Suprapubic skin (tissue), 4 donors: ENCODE measurements around the gene MYO10. TPM values are rescaled to one million over a fixed set of nuclear protein-coding genes. Genes with fewer than 3 reads are reported as not detected.
"Not testable (repeated sequence)": the region's sequence is repeated elsewhere in the genome, so short reads cannot be mapped to it uniquely, and the experiment has no call there.

ENCODE experiments used
- DNase-seq, 2 donors: peaks; one replicate each; pipeline ENCODE4 v3.0.0-alpha.2; 2019; ENCODE audit warnings: low spot score in 2 of 2
- H3K27ac ChIP-seq: fragments of 200-600 bp; sonication (generic); one replicate; pipeline ENCODE4 v1.5.1; 2019
- H3K27me3 ChIP-seq: fragments of 200-600 bp; sonication (generic); one replicate; pipeline ENCODE4 v1.5.1; 2019
- H3K36me3 ChIP-seq: fragments of 200-600 bp; sonication (generic); one replicate; pipeline ENCODE4 v1.5.1; 2019
- H3K4me1 ChIP-seq: fragments of 200-600 bp; sonication (generic); one replicate; pipeline ENCODE4 v1.5.1; 2019
- H3K4me3 ChIP-seq: fragments of 200-600 bp; sonication (generic); one replicate; pipeline ENCODE4 v1.5.1; 2019; ENCODE audit warnings: mild to moderate bottlenecking
- H3K9me3 ChIP-seq: fragments of 200-600 bp; sonication (generic); one replicate; pipeline ENCODE4 v1.5.1; 2019
- EP300 ChIP-seq: sonication (generic); formaldehyde crosslinking; IDR thresholded peaks from one replicate; pipeline ENCODE4 v1.6.1; 2017; ENCODE audit warnings: antibody characterized with exemption
- POLR2A ChIP-seq, 2 donors: fragments of 450-650 bp; IDR thresholded peaks; one replicate each; pipeline ENCODE4 v1.6.1; 2017; ENCODE audit warnings: antibody characterized with exemption in 2 of 2, mild to moderate bottlenecking in 2 of 2, moderate library complexity in 2 of 2
- POLR2AphosphoS5 ChIP-seq, 3 donors: sonication (generic); formaldehyde crosslinking; IDR thresholded peaks; one replicate each; pipeline ENCODE4 v1.6.1; 2017; ENCODE audit warnings: antibody characterized with exemption in 3 of 3
- WGBS: methylation state at CpG from one replicate; pipeline ENCODE4 v1.1.5; 2018; 5-methylcytosine and 5-hydroxymethylcytosine counted together
- total RNA-seq, 4 donors: library from RNA; depleted of rRNA; stranded (reverse); fragments of >200 nt; gene quantifications; one replicate each; pipeline ENCODE4 v1.1.0, GENCODE V29; 2016
- TF ChIP-seq, protein P1 (sequence below), 2 donors: fragments of 200-600 bp in 1 of 2; fragments of 450-650 bp in 1 of 2; sonication (generic) in 1 of 2; IDR thresholded peaks; one replicate each; pipeline ENCODE4 v1.5.1; 2016 to 2019; ENCODE audit warnings: antibody characterized with exemption in 2 of 2, mild to moderate bottlenecking in 1 of 2, moderate library complexity in 1 of 2

Gene MYO10
- total RNA-seq, 4 donors from 2014 or later: 37.7 to 109 (median 64.6) TPM

DNA sequence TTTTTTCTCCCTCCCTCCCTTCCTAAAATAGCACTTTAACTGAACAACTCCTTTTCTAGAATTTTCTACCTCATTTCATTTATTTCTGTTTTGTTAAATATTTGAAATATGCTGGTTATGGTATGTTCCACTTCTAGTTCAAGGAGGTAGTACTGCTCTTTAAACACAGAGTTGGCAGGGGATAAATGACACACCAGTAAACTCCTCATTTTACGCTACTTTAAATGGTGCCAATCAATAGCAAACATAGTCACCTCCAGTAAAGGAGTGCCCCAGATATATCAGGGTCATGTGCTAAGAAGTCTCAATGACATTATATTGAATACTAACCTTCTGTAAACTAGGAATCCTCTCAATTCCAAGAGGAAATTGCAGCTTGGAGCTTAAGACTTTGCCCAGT lies 56.9 kb downstream of the MYO10 start:
- H3K9me3 ChIP-seq: no peaks in the 10 kb centered on the region
- peaks cover 8% of the 10 kb centered on the region for H3K36me3 ChIP-seq
- no peaks in the 10 kb centered on the region for H3K27me3 ChIP-seq
- H3K4me3 ChIP-seq: no peak overlapping the region
- H3K27ac ChIP-seq: no peak overlapping the region
- no peak for TF ChIP-seq EP300
- no peak for TF ChIP-seq POLR2A (IDR thresholded peaks at IDR 0.05)
- TF ChIP-seq, protein P1, sequence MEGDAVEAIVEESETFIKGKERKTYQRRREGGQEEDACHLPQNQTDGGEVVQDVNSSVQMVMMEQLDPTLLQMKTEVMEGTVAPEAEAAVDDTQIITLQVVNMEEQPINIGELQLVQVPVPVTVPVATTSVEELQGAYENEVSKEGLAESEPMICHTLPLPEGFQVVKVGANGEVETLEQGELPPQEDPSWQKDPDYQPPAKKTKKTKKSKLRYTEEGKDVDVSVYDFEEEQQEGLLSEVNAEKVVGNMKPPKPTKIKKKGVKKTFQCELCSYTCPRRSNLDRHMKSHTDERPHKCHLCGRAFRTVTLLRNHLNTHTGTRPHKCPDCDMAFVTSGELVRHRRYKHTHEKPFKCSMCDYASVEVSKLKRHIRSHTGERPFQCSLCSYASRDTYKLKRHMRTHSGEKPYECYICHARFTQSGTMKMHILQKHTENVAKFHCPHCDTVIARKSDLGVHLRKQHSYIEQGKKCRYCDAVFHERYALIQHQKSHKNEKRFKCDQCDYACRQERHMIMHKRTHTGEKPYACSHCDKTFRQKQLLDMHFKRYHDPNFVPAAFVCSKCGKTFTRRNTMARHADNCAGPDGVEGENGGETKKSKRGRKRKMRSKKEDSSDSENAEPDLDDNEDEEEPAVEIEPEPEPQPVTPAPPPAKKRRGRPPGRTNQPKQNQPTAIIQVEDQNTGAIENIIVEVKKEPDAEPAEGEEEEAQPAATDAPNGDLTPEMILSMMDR (IDR thresholded peaks at IDR 0.05): no peak
- no peak for TF ChIP-seq POLR2AphosphoS5 (IDR thresholded peaks at IDR 0.05)
- WGBS: 72% methylated on average over 1 of the region's 1 CpG
- no peak for DNase-seq
- H3K4me1 ChIP-seq: peaks cover 7% of the 10 kb centered on the region

DNA sequence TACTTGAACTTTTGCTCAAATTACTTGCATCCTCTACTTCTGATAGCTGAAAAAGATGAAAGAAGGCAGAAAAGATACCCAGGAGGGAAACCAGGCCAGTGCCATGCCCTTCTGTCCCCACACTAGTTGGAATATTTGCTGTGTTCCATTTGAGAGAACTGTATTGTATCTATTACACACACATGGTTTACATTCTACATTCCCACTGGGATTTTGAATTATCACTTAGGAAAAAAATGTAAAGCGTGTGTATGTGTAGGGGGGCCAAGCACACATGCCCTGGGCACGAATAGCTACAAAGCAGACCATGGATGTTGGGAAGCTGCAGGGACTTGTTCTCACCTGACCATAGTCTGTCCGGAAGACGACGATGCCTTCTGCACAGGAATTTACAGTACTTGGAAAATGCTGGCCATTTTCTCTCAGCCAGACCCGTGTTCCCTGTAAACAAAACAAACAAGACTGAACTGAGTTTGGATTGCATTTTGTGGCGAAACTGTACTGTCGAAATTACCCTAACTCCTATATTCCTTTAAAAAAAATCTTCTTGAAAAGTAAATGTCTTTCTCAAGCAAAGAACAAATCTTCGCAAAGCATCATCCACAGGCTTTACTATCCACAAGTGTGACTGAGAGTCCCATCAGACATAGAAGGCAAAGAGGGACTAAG lies 58.7 kb downstream of the MYO10 start:
- no peak overlapping the region for H3K4me3 ChIP-seq
- H3K4me1 ChIP-seq: no peaks in the 10 kb centered on the region
- no peak overlapping the region for H3K27ac ChIP-seq
- H3K9me3 ChIP-seq: no peaks in the 10 kb centered on the region
- WGBS: 79% methylated on average over 9 of the region's 9 CpGs
- no peak for DNase-seq
- TF ChIP-seq EP300 (no peak), POLR2A (IDR thresholded peaks at IDR 0.05) (no peak), POLR2AphosphoS5 (IDR thresholded peaks at IDR 0.05) (no peak)
- TF ChIP-seq, protein P1 (IDR thresholded peaks at IDR 0.05): no peak
- peaks cover 8% of the 10 kb centered on the region for H3K36me3 ChIP-seq
- no peaks in the 10 kb centered on the region for H3K27me3 ChIP-seq

DNA sequence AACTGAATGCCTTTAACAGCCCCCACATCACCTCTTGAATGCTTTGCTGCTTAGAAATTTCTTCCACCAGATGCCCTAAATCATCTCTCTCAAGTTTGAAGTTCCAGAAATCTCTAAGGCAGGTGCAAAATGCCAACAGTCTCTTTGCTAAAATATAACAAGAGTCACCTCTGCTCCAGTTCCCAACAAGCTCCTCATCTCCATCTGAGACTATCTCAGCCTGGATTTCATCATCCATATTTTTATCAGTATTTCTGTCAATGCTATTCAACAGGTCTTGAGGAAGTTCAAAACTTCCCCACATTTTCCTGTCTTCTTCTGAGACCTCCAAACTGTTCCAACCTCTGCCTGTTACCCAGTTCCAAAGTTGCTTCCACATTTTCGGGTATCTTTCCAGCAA lies 61.7 kb downstream of the MYO10 start:
- 100% methylated on average over 1 of the region's 1 CpG for WGBS

DNA sequence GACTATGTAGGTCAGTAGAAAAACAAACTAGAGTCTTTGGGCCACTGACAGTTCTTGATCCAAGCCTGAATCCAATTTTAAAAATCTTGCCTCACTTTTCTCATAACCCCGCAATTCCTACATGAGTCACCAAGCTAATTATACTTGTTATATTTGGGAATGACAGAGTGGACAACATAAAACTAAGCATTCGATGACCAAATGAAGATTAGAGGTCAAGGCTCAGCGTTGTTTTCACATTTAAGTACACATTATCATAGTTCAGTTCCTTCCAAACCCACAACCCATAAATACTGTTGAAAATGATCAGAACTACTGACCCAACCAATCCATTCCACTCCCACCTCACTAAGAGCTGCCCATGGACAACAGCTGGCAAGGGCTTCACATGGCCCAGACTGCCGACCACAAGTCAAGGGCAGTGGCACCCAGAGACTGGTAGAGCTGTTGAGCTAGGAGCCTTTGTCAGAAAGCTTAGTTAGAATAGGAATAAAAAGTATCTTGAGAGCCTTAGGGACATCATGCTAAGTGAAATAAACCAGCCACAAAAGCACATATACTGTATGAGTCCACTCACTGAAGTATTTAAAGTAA lies 64.2 kb downstream of the MYO10 start:
- DNase-seq: no peak
- WGBS: 78% methylated on average over 4 of the region's 4 CpGs
- no peak overlapping the region for H3K4me3 ChIP-seq
- H3K9me3 ChIP-seq: no peaks in the 10 kb centered on the region
- TF ChIP-seq POLR2A (IDR thresholded peaks at IDR 0.05) (no peak), POLR2AphosphoS5 (IDR thresholded peaks at IDR 0.05) (no peak)
- TF ChIP-seq, protein P1 (IDR thresholded peaks at IDR 0.05): no peak
- H3K4me1 ChIP-seq: peaks cover 11% of the 10 kb centered on the region
- peaks cover 7% of the 10 kb centered on the region for H3K36me3 ChIP-seq
- peak overlapping the region; percentile 54 for H3K27ac ChIP-seq
- H3K27me3 ChIP-seq: no peaks in the 10 kb centered on the region

More for the DNA sequence above, 61.7 kb downstream of the MYO10 start:
- H3K9me3 ChIP-seq, H3K27me3 ChIP-seq, H3K4me3 ChIP-seq, DNase-seq, H3K27ac ChIP-seq, H3K36me3 ChIP-seq, H3K4me1 ChIP-seq: not testable (repeated sequence)

DNA sequence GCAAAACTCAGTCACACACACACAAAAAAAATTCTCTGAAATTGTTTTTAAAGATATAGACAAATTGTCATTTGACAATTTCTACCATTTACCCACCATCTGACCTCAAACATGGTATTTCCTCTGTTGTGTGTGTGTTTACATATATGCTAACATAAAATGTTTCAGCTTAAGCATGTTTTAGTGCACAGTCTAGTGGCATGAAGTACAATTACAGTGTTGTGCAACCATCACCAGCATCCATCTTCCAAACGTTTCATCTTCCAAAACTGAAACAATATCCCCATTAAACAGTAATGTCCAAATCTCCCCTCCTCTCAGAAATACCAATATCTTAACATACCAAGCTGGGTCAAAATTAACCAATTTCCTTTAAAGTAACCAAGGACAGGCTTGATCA lies 65.2 kb downstream of the MYO10 start:
- TF ChIP-seq POLR2A (IDR thresholded peaks at IDR 0.05) (no peak), EP300 (no peak), POLR2AphosphoS5 (IDR thresholded peaks at IDR 0.05) (no peak)
- TF ChIP-seq, protein P1 (IDR thresholded peaks at IDR 0.05): no peak
- no peaks in the 10 kb centered on the region for H3K36me3 ChIP-seq
- H3K27ac ChIP-seq: peak overlapping the region; percentile 48

More for the DNA sequence above, 65.2 kb downstream of the MYO10 start:
- WGBS: 64% methylated on average over 1 of the region's 1 CpG
- H3K9me3 ChIP-seq: no peaks in the 10 kb centered on the region
- peaks cover 12% of the 10 kb centered on the region for H3K4me1 ChIP-seq
- H3K4me3 ChIP-seq: no peak overlapping the region
- no peaks in the 10 kb centered on the region for H3K27me3 ChIP-seq
- no peak for DNase-seq
